Liver (tissue), 9 donors: Measurements from ENCODE around the gene MAN1A2. TPM values are rescaled to one million over a fixed set of nuclear protein-coding genes. Genes with fewer than 3 reads are reported as not detected.

Source experiments
- DNase-seq: peaks from one replicate; pipeline ENCODE4 v3.0.0-alpha.2; 2017; ENCODE audit warnings: low spot score
- H3K27ac ChIP-seq, 2 donors: one replicate each; pipeline ENCODE4 v1.7.0; 2013; ENCODE audit warnings: inconsistent platforms in 2 of 2, low read length in 2 of 2, control low read depth in 1 of 2, low read depth in 1 of 2, mild to moderate bottlenecking in 1 of 2
- H3K27me3 ChIP-seq, 4 donors: one replicate each; pipeline versions ENCODE4 v1.6.1 to v1.7.0; 2013; ENCODE audit warnings: low read length in 3 of 4, inconsistent platforms in 1 of 4, mild to moderate bottlenecking in 1 of 4, moderate library complexity in 1 of 4; ENCODE audit not compliant: control insufficient read depth in 4 of 4, insufficient read depth in 4 of 4
- H3K36me3 ChIP-seq, 4 donors: one replicate each; pipeline versions ENCODE4 v1.6.1 to v1.7.0; 2013; ENCODE audit warnings: low read length in 3 of 4, mild to moderate bottlenecking in 3 of 4, low read depth in 1 of 4, moderate library complexity in 1 of 4; ENCODE audit not compliant: control insufficient read depth in 4 of 4, insufficient read depth in 3 of 4
- H3K4me1 ChIP-seq, 4 donors: one replicate each; pipeline versions ENCODE4 v1.6.1 to v1.7.0; 2013; ENCODE audit warnings: low read length in 3 of 4, mild to moderate bottlenecking in 3 of 4, moderate library complexity in 1 of 4; ENCODE audit not compliant: control insufficient read depth in 4 of 4, insufficient read depth in 4 of 4
- H3K4me3 ChIP-seq, 3 donors: one replicate each; pipeline versions ENCODE4 v1.6.1 to v1.7.0; 2013; ENCODE audit warnings: low read length in 3 of 3, control low read depth in 1 of 3, low read depth in 1 of 3, mild to moderate bottlenecking in 1 of 3
- H3K9ac ChIP-seq, 2 donors: one replicate each; pipeline ENCODE4 v1.7.0; 2013; ENCODE audit warnings: low read length in 2 of 2, mild to moderate bottlenecking in 2 of 2, moderate library complexity in 2 of 2, control low read depth in 1 of 2, low read depth in 1 of 2
- H3K9me3 ChIP-seq, 4 donors: one replicate each; pipeline versions ENCODE4 v1.6.1 to v1.7.0; 2013; ENCODE audit warnings: low read length in 3 of 4; ENCODE audit not compliant: control insufficient read depth in 4 of 4
- ATF3 ChIP-seq: IDR thresholded peaks from 2 replicates; pipeline ENCODE4 v1.6.1; 2016; ENCODE audit warnings: antibody characterized with exemption
- CTCF ChIP-seq: fragments of 150-350 bp; IDR thresholded peaks from 2 replicates; pipeline ENCODE4 v1.5.1; 2017; ENCODE audit warnings: improper control_type of control experiment, low read depth, low read length; ENCODE audit not compliant: missing input control
- EGR1 ChIP-seq, 2 donors: IDR thresholded peaks; 2 replicates each; pipeline ENCODE4 v1.6.1; 2016 to 2018; ENCODE audit warnings: antibody characterized with exemption in 2 of 2, low read depth in 2 of 2
- FOXA1 ChIP-seq: IDR thresholded peaks from 2 replicates; pipeline ENCODE4 v1.6.1; 2016; ENCODE audit warnings: antibody characterized with exemption
- FOXA2 ChIP-seq: IDR thresholded peaks from 2 replicates; pipeline ENCODE4 v1.6.1; 2016; ENCODE audit warnings: antibody characterized with exemption
- GABPA ChIP-seq, 2 donors: IDR thresholded peaks in 1 of 2; conservative IDR thresholded peaks in 1 of 2; 2 replicates each; pipeline ENCODE4 v1.6.1; 2016; ENCODE audit warnings: antibody characterized with exemption in 2 of 2, mild to moderate bottlenecking in 1 of 2, moderate library complexity in 1 of 2
- HNF4A ChIP-seq, 2 donors: conservative IDR thresholded peaks; 2 replicates each; pipeline ENCODE4 v1.6.1; 2016; ENCODE audit warnings: antibody characterized with exemption in 2 of 2, mild to moderate bottlenecking in 2 of 2
- HNF4G ChIP-seq: IDR thresholded peaks from 2 replicates; pipeline ENCODE4 v1.6.1; 2016; ENCODE audit warnings: antibody characterized with exemption
- JUND ChIP-seq, 2 donors: IDR thresholded peaks; 2 replicates each; pipeline ENCODE4 v1.6.1; 2016; ENCODE audit warnings: antibody characterized with exemption in 2 of 2
- MAX ChIP-seq: IDR thresholded peaks from 2 replicates; pipeline ENCODE4 v1.6.1; 2016; ENCODE audit warnings: antibody characterized with exemption
- NR2F2 ChIP-seq: IDR thresholded peaks from 2 replicates; pipeline ENCODE4 v1.6.1; 2016; ENCODE audit warnings: antibody characterized with exemption
- RAD21 ChIP-seq, 2 donors: IDR thresholded peaks; 2 replicates each; pipeline ENCODE4 v1.6.1; 2016; ENCODE audit warnings: antibody characterized with exemption in 2 of 2, mild to moderate bottlenecking in 2 of 2
- REST ChIP-seq: IDR thresholded peaks from 2 replicates; pipeline ENCODE4 v1.6.1; 2016; ENCODE audit warnings: antibody characterized with exemption, mild to moderate bottlenecking
- RXRA ChIP-seq, 2 donors: IDR thresholded peaks; 2 replicates each; pipeline ENCODE4 v1.6.1; 2017 to 2018; ENCODE audit warnings: antibody characterized with exemption in 2 of 2, mild to moderate bottlenecking in 1 of 2
- SP1 ChIP-seq: IDR thresholded peaks from 2 replicates; pipeline ENCODE4 v1.6.1; 2018; ENCODE audit warnings: antibody characterized with exemption, mild to moderate bottlenecking
- TAF1 ChIP-seq: conservative IDR thresholded peaks from 2 replicates; pipeline ENCODE4 v1.6.1; 2016; ENCODE audit warnings: antibody characterized with exemption, mild to moderate bottlenecking
- WGBS: extraction: QIAGEN DNeasy Blood & Tissue Kit; methylation state at CpG from one replicate; pipeline ENCODE4 v1.1.7; 2013; 5-methylcytosine and 5-hydroxymethylcytosine counted together
- polyA plus RNA-seq, 2 donors: library from polyadenylated mRNA; stranded (reverse) in 1 of 2; unstranded in 1 of 2; fragments of 200-250 nt in 1 of 2; fragments of >200 nt in 1 of 2; fragmentation: Nextera tagmentation in 1 of 2; extraction: Ambion mirVana in 1 of 2; gene quantifications; one replicate each; pipeline versions ENCODE4 v1.2.1 to v1.2.3, GENCODE V29; 2013 to 2015
- total RNA-seq, 2 donors: library from RNA; depleted of rRNA; stranded (reverse); fragments of >200 nt; gene quantifications; one replicate each; pipeline ENCODE4 v1.2.3, GENCODE V29; 2014
- TF ChIP-seq, protein P1 (sequence below): IDR thresholded peaks from 2 replicates; pipeline ENCODE4 v1.6.1; 2016; ENCODE audit warnings: antibody characterized with exemption
- donor health status: healthy.
- donor health status: healthy.
- donor health status: healthy.
- donor health status: healthy.
- donor health status: healthy.

The MAN1A2 gene
- total and polyA plus RNA-seq, 4 donors = 10.9 to 58.7 (median 25.1) TPM

DNA sequence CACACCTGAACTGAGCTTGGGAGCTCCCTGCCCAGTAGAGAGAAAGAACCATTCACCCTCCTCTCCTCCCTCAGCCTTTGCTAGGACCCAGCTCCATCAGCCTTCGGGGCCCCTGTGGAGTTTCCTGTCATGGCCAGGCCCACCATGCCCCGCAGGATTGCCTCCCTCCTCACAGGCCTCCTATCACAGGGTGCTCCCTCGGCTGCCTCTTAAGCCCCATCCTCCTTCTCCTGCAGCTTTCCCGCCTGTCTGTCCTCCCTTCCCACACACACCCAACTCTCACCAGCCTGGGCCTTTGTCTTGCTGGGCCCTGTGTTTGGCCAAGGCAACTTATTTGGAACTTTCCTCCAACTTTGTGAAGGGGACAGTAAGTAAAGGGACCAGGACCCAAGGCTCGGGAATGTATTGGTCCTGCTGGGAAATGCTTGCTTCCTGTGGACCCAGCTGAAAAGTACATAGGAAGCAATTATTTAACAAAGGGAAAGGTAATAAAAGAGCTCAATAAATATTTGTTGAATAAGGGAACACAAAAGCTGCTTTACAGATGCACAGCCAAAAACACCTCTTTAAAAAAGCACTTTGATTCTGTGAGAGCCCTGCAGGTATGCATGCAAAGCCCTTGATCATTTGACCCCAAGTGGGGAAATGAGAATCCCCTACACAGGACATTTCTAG is 207.0 kb downstream of the MAN1A2 start:
- H3K36me3 ChIP-seq = no peaks in the 10 kb centered on the region
- no peaks in the 10 kb centered on the region for H3K9me3 ChIP-seq
- H3K4me1 ChIP-seq = no peaks in the 10 kb centered on the region
- no peak overlapping the region for H3K4me3 ChIP-seq
- DNase-seq = no peak
- no peak overlapping the region for H3K9ac ChIP-seq
- no peaks in the 10 kb centered on the region for H3K27me3 ChIP-seq
- TF ChIP-seq RXRA (IDR thresholded peaks at IDR 0.05) (no peak), JUND (IDR thresholded peaks at IDR 0.05) (no peak), HNF4A (conservative IDR thresholded peaks at IDR 0.05) (no peak), CTCF (no peak), MAX (no peak), FOXA2 (no peak), GABPA (IDR thresholded peaks at IDR 0.05 in 1 of 2, conservative IDR thresholded peaks at IDR 0.05 in 1 of 2) (no peak), NR2F2 (no peak), HNF4G (no peak), REST (no peak), ATF3 (no peak), TAF1 (no peak), EGR1 (IDR thresholded peaks at IDR 0.05; ENCODE audit: low read depth in 2 of 2) (no peak), SP1 (no peak), RAD21 (IDR thresholded peaks at IDR 0.05) (no peak), FOXA1 (no peak)
- TF ChIP-seq, protein P1, sequence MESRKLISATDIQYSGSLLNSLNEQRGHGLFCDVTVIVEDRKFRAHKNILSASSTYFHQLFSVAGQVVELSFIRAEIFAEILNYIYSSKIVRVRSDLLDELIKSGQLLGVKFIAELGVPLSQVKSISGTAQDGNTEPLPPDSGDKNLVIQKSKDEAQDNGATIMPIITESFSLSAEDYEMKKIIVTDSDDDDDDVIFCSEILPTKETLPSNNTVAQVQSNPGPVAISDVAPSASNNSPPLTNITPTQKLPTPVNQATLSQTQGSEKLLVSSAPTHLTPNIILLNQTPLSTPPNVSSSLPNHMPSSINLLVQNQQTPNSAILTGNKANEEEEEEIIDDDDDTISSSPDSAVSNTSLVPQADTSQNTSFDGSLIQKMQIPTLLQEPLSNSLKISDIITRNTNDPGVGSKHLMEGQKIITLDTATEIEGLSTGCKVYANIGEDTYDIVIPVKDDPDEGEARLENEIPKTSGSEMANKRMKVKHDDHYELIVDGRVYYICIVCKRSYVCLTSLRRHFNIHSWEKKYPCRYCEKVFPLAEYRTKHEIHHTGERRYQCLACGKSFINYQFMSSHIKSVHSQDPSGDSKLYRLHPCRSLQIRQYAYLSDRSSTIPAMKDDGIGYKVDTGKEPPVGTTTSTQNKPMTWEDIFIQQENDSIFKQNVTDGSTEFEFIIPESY = no peak
- no peak overlapping the region for H3K27ac ChIP-seq
- WGBS = 87% methylated on average over 5 of the region's 5 CpGs
